Activated B cell treated with CpG ODN at 0.5 μM for 24 hours (primary cell): ENCODE data around the gene TIMM10B. TPM values are rescaled to one million over a fixed set of nuclear protein-coding genes. Genes with fewer than 3 reads are reported as not detected.

Experiments used
- ATAC-seq: fragments of 200-7000 bp; cut with Tn5 transposase; one replicate; pipeline ENCODE4 v1.10.0; 2021; ENCODE audit warnings: low read depth, mild to moderate bottlenecking, moderate library complexity
- CTCF ChIA-PET: fragments of 350-600 bp; sonication (Branson Sonifier 250); formaldehyde crosslinking; loops from one replicate; lab custom pipeline; 2021; ENCODE audit warnings: antibody characterized with exemption; lab: Charles Lee
- POLR2A ChIA-PET: fragments of 350-600 bp; sonication (Branson Sonifier 250); formaldehyde crosslinking; loops from one replicate; lab custom pipeline; 2021; ENCODE audit warnings: antibody characterized with exemption; lab: Charles Lee
- DNase-seq: peaks from one replicate; pipeline ENCODE4 v3.0.0; 2022
- H3K27ac Mint-ChIP-seq: one replicate; pipeline ENCODE4 v1.8.0; 2020; ENCODE audit warnings: mixed read lengths
- H3K27me3 Mint-ChIP-seq: one replicate; pipeline ENCODE4 v1.8.0; 2021; ENCODE audit warnings: mixed read lengths
- H3K36me3 Mint-ChIP-seq: one replicate; pipeline ENCODE4 v1.8.0; 2021; ENCODE audit warnings: low read depth, mixed read lengths
- H3K4me1 Mint-ChIP-seq: one replicate; pipeline ENCODE4 v1.8.0; 2021; ENCODE audit warnings: mixed read lengths
- H3K4me3 Mint-ChIP-seq: one replicate; pipeline ENCODE4 v1.8.0; 2020; ENCODE audit warnings: mild to moderate bottlenecking, mixed read lengths
- H3K9me3 Mint-ChIP-seq: one replicate; pipeline ENCODE4 v1.8.0; 2020; ENCODE audit warnings: mixed read lengths
- intact Hi-C: fragments of 100-400 bp; cut with micrococcal nuclease; formaldehyde crosslinking; loops from one replicate; pipeline ENCODE4 v1.15.1; 2024
- total RNA-seq: library from RNA; stranded (reverse); gene quantifications from 2 replicates; pipeline ENCODE4 v1.2.3, GENCODE V29; 2022
- TF ChIP-seq, protein P1 (sequence below): fragments of 200-600 bp; IDR thresholded peaks from one replicate; pipeline ENCODE4 v1.8.0; 2022; ENCODE audit warnings: antibody characterized with exemption, mild to moderate bottlenecking

Gene TIMM10B
- total RNA-seq, 1 donor from 2014 or later: 60.0 TPM

DNA sequence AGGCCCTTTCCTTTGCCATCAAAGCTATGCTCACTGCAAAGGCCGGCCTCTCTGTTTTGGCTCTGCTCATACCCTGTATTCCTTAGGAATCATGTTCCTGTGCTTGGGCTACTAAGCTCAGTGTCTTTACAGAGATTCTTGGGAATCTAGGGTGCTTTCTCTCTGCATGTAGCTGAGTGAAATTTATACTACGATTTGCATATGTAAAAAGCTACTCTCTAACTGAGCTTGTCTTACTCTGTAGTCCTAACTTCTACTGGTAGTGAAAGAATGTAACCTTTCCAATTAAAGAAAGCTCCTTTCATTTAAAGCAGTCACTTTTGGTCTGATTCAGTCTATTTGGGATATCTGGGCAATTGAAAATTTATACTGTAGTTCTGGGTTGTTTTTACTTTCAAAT is 48.0 kb downstream of the TIMM10B start:
- H3K4me1 Mint-ChIP-seq: peaks cover 10% of the 10 kb centered on the region
- POLR2A ChIA-PET: no interaction called here
- H3K36me3 Mint-ChIP-seq: peaks cover 25% of the 10 kb centered on the region
- H3K27me3 Mint-ChIP-seq: no peaks in the 10 kb centered on the region
- intact Hi-C loops: no loop called here
- CTCF ChIA-PET: interaction anchor here (1.1 to 5.5 kb wide), 6 partner anchors 89 to 225 kb away, joined by 3 to 53 read pairs (median 24); partner anchors contain the start of genes MRPL17 and TPP1
- H3K27ac Mint-ChIP-seq: no peak overlapping the region
- TF ChIP-seq, protein P1, sequence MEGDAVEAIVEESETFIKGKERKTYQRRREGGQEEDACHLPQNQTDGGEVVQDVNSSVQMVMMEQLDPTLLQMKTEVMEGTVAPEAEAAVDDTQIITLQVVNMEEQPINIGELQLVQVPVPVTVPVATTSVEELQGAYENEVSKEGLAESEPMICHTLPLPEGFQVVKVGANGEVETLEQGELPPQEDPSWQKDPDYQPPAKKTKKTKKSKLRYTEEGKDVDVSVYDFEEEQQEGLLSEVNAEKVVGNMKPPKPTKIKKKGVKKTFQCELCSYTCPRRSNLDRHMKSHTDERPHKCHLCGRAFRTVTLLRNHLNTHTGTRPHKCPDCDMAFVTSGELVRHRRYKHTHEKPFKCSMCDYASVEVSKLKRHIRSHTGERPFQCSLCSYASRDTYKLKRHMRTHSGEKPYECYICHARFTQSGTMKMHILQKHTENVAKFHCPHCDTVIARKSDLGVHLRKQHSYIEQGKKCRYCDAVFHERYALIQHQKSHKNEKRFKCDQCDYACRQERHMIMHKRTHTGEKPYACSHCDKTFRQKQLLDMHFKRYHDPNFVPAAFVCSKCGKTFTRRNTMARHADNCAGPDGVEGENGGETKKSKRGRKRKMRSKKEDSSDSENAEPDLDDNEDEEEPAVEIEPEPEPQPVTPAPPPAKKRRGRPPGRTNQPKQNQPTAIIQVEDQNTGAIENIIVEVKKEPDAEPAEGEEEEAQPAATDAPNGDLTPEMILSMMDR: no peak
- no peak for ATAC-seq
- DNase-seq: no peak
- H3K9me3 Mint-ChIP-seq: no peaks in the 10 kb centered on the region
- no peak overlapping the region for H3K4me3 Mint-ChIP-seq

DNA sequence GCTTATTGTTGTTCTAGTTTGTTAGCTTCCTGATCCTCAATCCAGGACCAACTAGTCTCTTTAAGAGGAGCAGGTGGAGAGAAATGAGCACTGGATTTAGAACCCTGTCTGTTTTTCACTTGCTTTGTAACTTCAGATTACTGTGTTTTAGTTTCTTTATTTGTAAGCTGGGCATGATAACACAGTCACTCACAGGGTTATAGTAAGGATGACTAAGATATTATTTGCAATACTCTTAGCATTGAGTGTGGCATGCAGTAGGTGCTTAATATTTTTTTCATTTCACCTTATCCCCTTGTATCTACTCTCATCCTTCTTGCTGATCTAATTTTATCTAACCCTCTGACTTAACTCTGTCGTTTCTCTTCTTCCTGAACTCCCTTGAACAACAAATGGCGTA is 49.5 kb downstream of the TIMM10B start:
- H3K27me3 Mint-ChIP-seq: no peaks in the 10 kb centered on the region
- peaks cover 10% of the 10 kb centered on the region for H3K4me1 Mint-ChIP-seq
- no peak overlapping the region for H3K4me3 Mint-ChIP-seq
- peaks cover 21% of the 10 kb centered on the region for H3K36me3 Mint-ChIP-seq
- TF ChIP-seq, protein P1: no peak
- CTCF ChIA-PET: interaction anchor here (0.6 to 5.5 kb wide), 25 partner anchors 10 to 240 kb away, joined by 3 to 53 read pairs (median 4); partner anchors contain the start of genes MRPL17 and TPP1
- intact Hi-C loops: loop anchor here (1.0 to 5.0 kb wide), 5 partner anchors 71 to 226 kb away; partner anchors contain the start of genes ILK, MRPL17 and RRP8
- H3K27ac Mint-ChIP-seq: no peak overlapping the region
- POLR2A ChIA-PET: interaction anchor here (1.0 kb wide), 1 partner anchor 152 kb away, joined by 4 read pairs; the partner anchor contains the start of gene MRPL17
- ATAC-seq (no peak), DNase-seq (no peak)
- H3K9me3 Mint-ChIP-seq: no peaks in the 10 kb centered on the region

DNA sequence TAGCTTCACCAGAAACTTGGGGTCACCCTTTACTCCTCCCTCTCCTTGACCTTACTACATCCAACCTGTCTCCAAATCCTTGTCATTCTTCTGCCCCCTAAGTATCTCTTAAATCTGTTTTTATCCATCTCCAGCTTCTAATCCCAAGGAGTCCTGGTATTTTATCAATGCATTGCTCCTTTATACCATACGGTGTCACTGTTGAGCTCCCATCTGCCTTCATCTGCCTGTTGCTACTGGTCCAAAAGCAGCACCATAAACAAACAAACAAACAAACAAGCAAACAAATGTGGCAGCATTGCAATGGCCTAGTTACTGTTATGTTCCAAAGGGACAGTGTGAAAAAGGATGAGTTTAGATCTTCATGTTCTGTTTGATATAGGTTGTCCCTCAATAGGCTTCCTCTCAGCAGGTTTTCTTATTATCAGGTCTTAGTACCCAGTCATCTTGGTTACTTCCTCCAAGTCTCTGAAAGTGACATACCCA is 50.0 kb downstream of the TIMM10B start:
- Mint-ChIP-seq H3K36me3 (peaks cover 21% of the 10 kb centered on the region), H3K27ac (no peak overlapping the region), H3K9me3 (no peaks in the 10 kb centered on the region), H3K27me3 (no peaks in the 10 kb centered on the region), H3K4me1 (peaks cover 6% of the 10 kb centered on the region), H3K4me3 (no peak overlapping the region)
- DNase-seq (no peak), ATAC-seq (peak; percentile 60)
- ChIA-PET CTCF (interaction anchor here (0.6 to 5.5 kb wide), 26 partner anchors 10 to 240 kb away, joined by 3 to 53 read pairs (median 4); partner anchors contain the start of genes MRPL17 and TPP1), POLR2A (interaction anchor here (1.0 kb wide), 1 partner anchor 152 kb away, joined by 4 read pairs; the partner anchor contains the start of gene MRPL17)
- intact Hi-C loops: loop anchor here (1.0 to 5.0 kb wide), 5 partner anchors 71 to 226 kb away; partner anchors contain the start of genes ILK, MRPL17 and RRP8
- TF ChIP-seq, protein P1: peak; percentile 35

Other genes with a start within 250 kb of the TIMM10B start
- gene FHIP1B, start 246.9 kb upstream of the TIMM10B start, total RNA-seq: 27.7 and 32.8 TPM in 2 replicates
- gene CNGA4, start 242.4 kb upstream of the TIMM10B start, total RNA-seq: 0.20 and 0.22 TPM in 2 replicates
- not detected in 2 replicates for gene CCKBR, start 221.7 kb upstream of the TIMM10B start, total RNA-seq
- 0.55 TPM in 1 of 2 replicates, not detected in the other for gene CAVIN3, start 161.0 kb upstream of the TIMM10B start, total RNA-seq
- gene SMPD1, start 91.0 kb upstream of the TIMM10B start, total RNA-seq: 14.1 and 16.9 TPM in 2 replicates
- gene APBB1, start 62.4 kb upstream of the TIMM10B start, total RNA-seq: 20.6 and 22.1 TPM in 2 replicates
- 0.40 TPM in 1 of 2 replicates, not detected in the other for gene HPX, start 40.5 kb upstream of the TIMM10B start, total RNA-seq
- 8.3 and 9.0 TPM in 2 replicates for gene TRIM3, start 7.6 kb upstream of the TIMM10B start, total RNA-seq
- gene ARFIP2, start 170 bp upstream of the TIMM10B start, total RNA-seq: 40.6 and 43.1 TPM in 2 replicates
- 26.7 and 42.6 TPM in 2 replicates for gene DNHD1, start 15.8 kb downstream of the TIMM10B start, total RNA-seq
- 29.1 and 30.5 TPM in 2 replicates for gene RRP8, start 122.1 kb downstream of the TIMM10B start, total RNA-seq
- 113 and 128 TPM in 2 replicates for gene ILK, start 122.3 kb downstream of the TIMM10B start, total RNA-seq
- 149 and 154 TPM in 2 replicates for gene TAF10, start 130.7 kb downstream of the TIMM10B start, total RNA-seq
- gene TPP1, start 137.9 kb downstream of the TIMM10B start, total RNA-seq: 98.2 and 123 TPM in 2 replicates
- gene DCHS1, start 174.3 kb downstream of the TIMM10B start, total RNA-seq: 0.17 and 0.22 TPM in 2 replicates
- 34.1 and 34.2 TPM in 2 replicates for gene MRPL17, start 201.8 kb downstream of the TIMM10B start, total RNA-seq